ENCODE data around the gene MORC1. TPM values are rescaled to one million over a fixed set of nuclear protein-coding genes. Genes with fewer than 3 reads are reported as not detected.
"Not testable (repeated sequence)": the region's sequence is repeated elsewhere in the genome, so short reads cannot be mapped to it uniquely, and the experiment has no call there.

Gene MORC1
- total RNA-seq, 1 donor = not detected

GRCh38 chr3:109140318-109140717 lies 22.4 kb upstream of the MORC1 start:
- H4K20me1 ChIP-seq (ENCODE audit: insufficient read depth, low read length) = no peaks in the 10 kb centered on the region

GRCh38 chr3:109137761-109138160 lies 19.8 kb upstream of the MORC1 start:
- no peaks in the 10 kb centered on the region for H3K79me2 ChIP-seq (ENCODE audit: insufficient read depth, low read length)
- no peak for DNase-seq (ENCODE audit: insufficient read length, low spot score, missing footprints)
- no peaks in the 10 kb centered on the region for H3K9me3 ChIP-seq (ENCODE audit: low read depth, low read length)
- TF ChIP-seq CTCF (IDR thresholded peaks at IDR 0.05; ENCODE audit: extremely low read depth, low read depth, low read length) = no peak
- no peak overlapping the region for H3K4me3 ChIP-seq (ENCODE audit: insufficient read depth, low read length)
- no peaks in the 10 kb centered on the region for H3K4me1 ChIP-seq (ENCODE audit: insufficient read depth, low read length)
- no peak overlapping the region for H3K27ac ChIP-seq (ENCODE audit: low read depth, low read length)
- no peak overlapping the region for H2AFZ ChIP-seq (ENCODE audit: low read length)
- no peaks in the 10 kb centered on the region for H3K36me3 ChIP-seq (ENCODE audit: insufficient read depth, low read length)
- H3K27me3 ChIP-seq (ENCODE audit: insufficient read depth, low read length) = no peaks in the 10 kb centered on the region
- H4K20me1 ChIP-seq (ENCODE audit: insufficient read depth, low read length) = no peaks in the 10 kb centered on the region
- no peak overlapping the region for H3K4me2 ChIP-seq (ENCODE audit: insufficient read depth, low read length)

More at GRCh38 chr3:109140318-109140717, 22.4 kb upstream of the MORC1 start:
- H3K27me3 ChIP-seq (ENCODE audit: insufficient read depth, low read length) = no peaks in the 10 kb centered on the region
- H2AFZ ChIP-seq (ENCODE audit: low read length) = no peak overlapping the region
- H3K4me3 ChIP-seq (ENCODE audit: insufficient read depth, low read length) = no peak overlapping the region
- no peak for TF ChIP-seq CTCF (IDR thresholded peaks at IDR 0.05; ENCODE audit: extremely low read depth, low read depth, low read length)
- H3K27ac ChIP-seq (ENCODE audit: low read depth, low read length) = no peak overlapping the region
- H3K4me2 ChIP-seq (ENCODE audit: insufficient read depth, low read length) = no peak overlapping the region
- no peaks in the 10 kb centered on the region for H3K4me1 ChIP-seq (ENCODE audit: insufficient read depth, low read length)
- H3K36me3 ChIP-seq (ENCODE audit: insufficient read depth, low read length) = no peaks in the 10 kb centered on the region
- no peaks in the 10 kb centered on the region for H3K79me2 ChIP-seq (ENCODE audit: insufficient read depth, low read length)
- H3K9me3 ChIP-seq (ENCODE audit: low read depth, low read length) = no peaks in the 10 kb centered on the region
- no peak for DNase-seq (ENCODE audit: insufficient read length, low spot score, missing footprints)

- Histone ChIP-seq H4K20me1 (ENCODE audit: insufficient read depth, low read length) (no peaks in the 10 kb centered on the region), H3K36me3 (ENCODE audit: insufficient read depth, low read length) (no peaks in the 10 kb centered on the region), H2AFZ (ENCODE audit: low read length) (no peak within 1 kb of the TSS), H3K9me3 (ENCODE audit: low read depth, low read length) (no peaks in the 10 kb centered on the region), H3K79me2 (ENCODE audit: insufficient read depth, low read length) (no peaks in the 10 kb centered on the region), H3K27me3 (ENCODE audit: insufficient read depth, low read length) (no peaks in the 10 kb centered on the region), H3K27ac (ENCODE audit: low read depth, low read length) (no peak within 1 kb of the TSS), H3K4me1 (ENCODE audit: insufficient read depth, low read length) (no peaks in the 10 kb centered on the region), H3K4me2 (ENCODE audit: insufficient read depth, low read length) (no peak within 1 kb of the TSS), H3K4me3 (ENCODE audit: insufficient read depth, low read length) (no peak within 1 kb of the TSS)
- no peak for DNase-seq (ENCODE audit: insufficient read length, low spot score, missing footprints)
- no peak for TF ChIP-seq CTCF (IDR thresholded peaks at IDR 0.05; ENCODE audit: extremely low read depth, low read depth, low read length)
Observed at GRCh38 chr3:109136523-109136922, 18.6 kb upstream of the MORC1 start, which contains the start of gene C3orf85. TSS of gene C3orf85 (plus strand) at chr3:109136719. CDS start at chr3:109136848, 129 bp downstream.

- DNase-seq (ENCODE audit: insufficient read length, low spot score, missing footprints); H3K4me3 ChIP-seq (ENCODE audit: insufficient read depth, low read length); H4K20me1 ChIP-seq (ENCODE audit: insufficient read depth, low read length); H2AFZ ChIP-seq (ENCODE audit: low read length); H3K36me3 ChIP-seq (ENCODE audit: insufficient read depth, low read length); H3K4me1 ChIP-seq (ENCODE audit: insufficient read depth, low read length); H3K4me2 ChIP-seq (ENCODE audit: insufficient read depth, low read length); H3K27me3 ChIP-seq (ENCODE audit: insufficient read depth, low read length); H3K79me2 ChIP-seq (ENCODE audit: insufficient read depth, low read length); H3K9me3 ChIP-seq (ENCODE audit: low read depth, low read length); H3K27ac ChIP-seq (ENCODE audit: low read depth, low read length): not testable (repeated sequence)
Observed at GRCh38 chr3:109133474-109133816, 15.5 kb upstream of the MORC1 start.

Data from osteoblast (primary cell).